Vagina (tissue), 2 donors: ENCODE data around the gene METTL24.

Experiments
- CTCF ChIP-seq, 3 experiments: fragments of 450-650 bp in 2 of 3; fragments of 200-600 bp in 1 of 3; sonication (generic) in 1 of 3; IDR thresholded peaks; one replicate each; pipeline ENCODE4 v1.5.1; 2017 to 2019; ENCODE audit warnings: antibody characterized with exemption in 3 of 3, mild to moderate bottlenecking in 2 of 3, moderate library complexity in 2 of 3
- POLR2AphosphoS5 ChIP-seq, 2 donors: sonication (generic); formaldehyde crosslinking; IDR thresholded peaks; one replicate each; pipeline ENCODE4 v1.9.0; 2017; ENCODE audit warnings: antibody characterized with exemption in 2 of 2, mild to moderate bottlenecking in 2 of 2, low read depth in 1 of 2; ENCODE audit not compliant: insufficient read depth in 1 of 2

GRCh38 chr6:110255211-110255750 lies 102.9 kb downstream of the METTL24 start:
- no peak for TF ChIP-seq CTCF (IDR thresholded peaks at IDR 0.05)
- no peak for TF ChIP-seq POLR2AphosphoS5 (IDR thresholded peaks at IDR 0.05; ENCODE audit: insufficient read depth in 1 of 2, low read depth in 1 of 2)
